GM19099 (cell line): ENCODE measurements around the gene MAPK8.

ENCODE experiments used
- POLR2A ChIP-seq: IDR thresholded peaks from 3 replicates; pipeline ENCODE4 v1.6.1; 2011; ENCODE audit warnings: low read depth; ENCODE audit not compliant: insufficient read length; ENCODE audit errors: extremely low read depth

Gene MAPK8

DNA sequence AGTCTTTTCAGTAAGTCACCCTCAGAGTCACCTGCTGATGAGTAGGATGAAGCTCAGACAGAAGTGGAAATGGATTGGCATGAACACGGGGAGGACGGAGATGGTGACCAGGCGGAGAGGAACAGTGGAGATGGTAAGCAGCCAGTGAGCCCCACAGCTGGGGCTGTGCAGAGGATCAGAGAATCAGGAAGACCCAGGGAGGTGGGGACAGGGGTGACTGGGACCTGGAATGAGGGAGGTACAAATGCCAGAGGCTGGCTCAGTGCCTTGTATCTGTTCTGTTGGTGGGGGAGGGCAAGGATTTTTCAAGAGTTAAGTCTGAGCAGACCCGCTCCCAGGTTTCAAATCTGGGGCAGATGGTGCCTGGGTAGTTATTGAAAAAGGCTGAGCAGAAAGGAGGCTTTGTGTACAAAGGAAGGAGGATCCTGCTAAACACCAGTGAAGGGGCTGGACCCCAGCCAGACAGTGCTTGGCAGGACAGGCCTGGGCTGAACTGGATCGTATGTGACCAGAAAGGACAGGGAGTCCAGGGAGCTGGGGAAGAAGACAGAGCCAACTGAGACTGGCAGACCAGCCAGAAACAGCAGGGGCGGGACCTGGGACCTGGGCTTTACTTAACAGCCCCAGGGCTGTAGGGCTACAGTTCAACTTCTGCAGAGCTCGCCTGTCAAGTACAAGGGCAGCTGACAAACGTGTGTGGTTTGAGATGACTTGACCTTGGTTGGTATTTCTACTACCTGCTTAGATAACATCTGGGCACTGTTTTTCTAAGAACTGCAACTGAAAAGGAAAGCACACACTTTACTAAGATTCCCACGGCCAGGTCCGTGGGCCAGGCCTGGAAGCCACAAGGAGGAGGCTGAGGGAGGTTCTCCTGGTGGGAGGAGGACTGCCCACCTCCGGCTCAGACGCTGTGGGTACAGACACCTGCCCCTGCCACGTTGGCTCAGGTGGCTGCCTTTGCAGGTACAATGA, 18.8 kb upstream of the MAPK8 start:
- no peak for TF ChIP-seq POLR2A

DNA sequence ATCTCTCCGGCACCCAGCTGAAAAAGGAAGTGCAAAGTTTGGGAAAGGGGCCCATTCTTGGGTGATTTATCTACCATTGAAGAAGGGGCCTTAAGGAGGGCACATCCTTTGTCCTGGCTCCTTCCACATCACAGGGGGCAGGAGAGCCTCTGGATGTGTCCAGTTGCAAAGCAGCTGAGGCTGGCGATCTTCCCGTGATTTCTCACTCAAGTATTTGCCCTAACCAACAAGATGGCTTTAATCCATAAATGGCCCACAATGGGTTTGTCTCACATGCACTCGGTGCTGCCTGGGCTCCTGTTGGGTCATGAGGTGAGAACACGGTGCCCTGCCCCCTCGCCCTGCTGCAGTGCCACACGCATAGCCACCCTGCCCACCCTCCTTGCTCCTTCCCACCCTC, 17.8 kb upstream of the MAPK8 start:
- TF ChIP-seq POLR2A: no peak

DNA sequence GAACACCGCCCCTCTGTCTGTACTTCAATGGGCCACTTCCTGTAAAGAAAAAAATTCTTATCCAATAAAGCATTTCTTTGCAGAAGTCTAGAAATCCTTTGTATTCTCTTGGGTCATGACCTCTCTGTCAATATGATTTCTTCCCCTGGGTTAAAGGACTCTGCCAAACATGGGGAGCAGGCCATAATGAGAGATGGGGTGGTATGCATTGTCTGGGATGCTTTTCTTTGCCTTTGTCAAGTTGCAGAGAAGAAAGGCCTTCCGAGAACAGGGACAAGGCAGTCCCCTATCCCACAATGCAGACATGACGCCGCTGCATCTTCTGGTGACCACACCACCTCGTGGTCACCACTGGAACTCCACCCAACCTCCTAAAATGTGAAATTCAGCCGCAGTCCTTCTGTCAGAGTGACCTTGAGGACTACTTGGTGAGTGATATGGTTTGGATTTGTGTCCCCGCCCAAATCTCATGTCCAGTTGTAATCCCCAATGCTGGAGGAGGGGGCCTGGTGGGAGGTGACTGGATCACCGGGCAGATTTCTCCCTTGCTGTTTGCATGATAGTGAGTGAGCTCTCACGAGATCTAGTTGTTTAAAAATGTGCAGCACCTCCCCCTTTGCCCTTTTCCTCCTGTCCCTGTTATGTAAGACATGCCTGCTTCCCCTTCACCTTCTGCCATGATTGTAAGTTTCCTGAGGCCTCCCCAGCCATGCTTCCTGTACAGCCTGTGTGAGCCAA, 16.8 kb upstream of the MAPK8 start:
- TF ChIP-seq POLR2A: no peak

DNA sequence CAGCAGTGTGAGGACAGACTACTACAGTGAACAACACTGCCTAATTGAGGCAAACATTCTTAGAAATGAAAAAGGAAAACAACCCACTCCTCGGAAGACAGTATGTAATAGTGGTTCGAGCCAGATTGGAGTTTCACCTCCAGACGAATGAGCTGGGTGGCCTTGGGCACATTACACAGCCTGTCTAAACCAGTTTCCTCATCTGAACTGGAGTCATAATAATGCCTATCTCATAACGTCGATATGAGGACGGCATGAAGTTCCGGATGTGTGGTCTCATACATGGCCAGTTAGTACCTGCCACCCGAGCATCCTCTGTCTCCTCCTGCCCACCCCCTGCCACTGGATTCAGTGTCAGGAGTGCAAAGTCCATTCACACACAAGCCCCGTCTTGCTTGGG, 16.2 kb upstream of the MAPK8 start:
- no peak for TF ChIP-seq POLR2A

DNA sequence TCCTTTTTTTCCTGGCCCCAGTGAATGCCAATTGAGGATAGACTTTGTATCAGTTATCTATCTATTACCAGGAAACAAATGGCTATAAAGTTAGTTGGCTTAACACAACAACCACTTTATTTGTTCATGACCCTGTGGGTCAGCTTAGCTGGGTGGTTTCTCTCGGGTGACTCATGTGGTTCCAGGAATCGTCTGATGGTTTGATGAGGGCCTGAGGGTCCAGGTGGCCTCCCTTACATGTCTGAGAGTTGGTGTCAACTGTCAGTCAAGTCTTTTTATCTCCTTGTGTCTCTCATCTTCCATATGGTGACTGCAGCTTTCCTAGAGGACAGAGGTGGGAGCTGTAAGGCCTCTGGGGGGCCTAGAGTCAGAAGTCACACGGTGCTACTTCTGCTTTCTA, 15.3 kb upstream of the MAPK8 start:
- no peak for TF ChIP-seq POLR2A

DNA sequence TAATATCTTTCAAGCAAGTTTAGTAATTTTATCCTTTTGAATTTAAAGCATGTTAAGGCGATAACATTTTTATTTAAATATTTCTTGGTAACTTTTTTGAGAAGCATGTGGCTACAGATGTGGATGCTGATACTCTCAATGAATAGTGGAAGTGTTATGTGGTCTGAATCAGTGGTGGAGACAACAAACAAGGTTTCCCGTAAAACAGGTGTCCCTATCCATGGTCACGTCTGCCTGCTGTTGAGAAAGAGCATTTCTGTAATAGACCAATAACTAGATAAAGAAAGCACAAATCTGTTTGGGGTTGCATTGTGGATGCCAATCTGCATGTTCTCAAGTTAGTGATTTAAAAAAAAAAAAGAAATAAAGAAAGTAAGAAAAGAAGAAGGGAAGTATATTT, 13.9 kb upstream of the MAPK8 start:
- no peak for TF ChIP-seq POLR2A

DNA sequence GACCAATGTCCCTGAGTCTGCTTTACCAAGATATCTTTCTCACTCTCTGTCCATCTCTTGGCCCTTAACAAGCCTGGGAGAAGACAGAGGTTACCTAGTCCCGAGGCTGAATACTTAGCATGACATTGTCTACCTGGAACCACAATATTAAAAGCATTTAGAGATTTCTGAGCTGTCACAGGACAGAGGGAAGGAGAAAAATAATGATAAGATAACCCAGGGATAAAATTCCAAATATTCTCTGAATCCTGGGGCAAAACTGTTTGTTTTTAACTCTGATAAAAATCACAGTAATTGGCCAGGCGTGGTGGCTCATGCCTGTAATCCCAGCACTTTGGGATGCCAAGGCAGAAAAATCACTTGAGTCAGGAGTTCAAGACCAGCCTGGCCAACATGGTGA, 12.0 kb upstream of the MAPK8 start:
- no peak for TF ChIP-seq POLR2A

DNA sequence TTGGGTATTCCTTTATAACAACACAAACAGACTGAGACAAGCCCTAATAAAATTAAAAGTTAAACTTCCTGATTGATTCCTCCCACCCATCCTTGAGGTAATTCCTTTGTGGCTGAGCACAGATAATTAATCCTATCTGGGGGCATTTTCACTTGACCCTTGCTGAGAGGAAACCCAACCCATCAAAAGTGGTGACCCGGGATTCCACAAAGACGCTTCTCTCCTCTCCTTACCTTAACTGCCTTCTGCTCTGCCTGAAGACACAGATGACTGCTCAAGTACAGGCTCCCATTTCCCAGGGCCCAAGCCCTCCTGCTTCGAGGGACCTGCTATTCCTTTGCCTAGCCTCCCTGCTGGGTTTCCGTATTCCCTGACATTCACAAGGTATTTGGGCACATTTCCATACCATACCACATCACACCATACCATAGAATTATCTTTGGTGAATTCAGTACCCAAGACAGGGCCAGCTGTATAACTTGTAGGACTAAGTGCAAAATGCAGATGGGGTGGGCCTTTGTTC, 9.8 kb upstream of the MAPK8 start:
- TF ChIP-seq POLR2A: no peak

DNA sequence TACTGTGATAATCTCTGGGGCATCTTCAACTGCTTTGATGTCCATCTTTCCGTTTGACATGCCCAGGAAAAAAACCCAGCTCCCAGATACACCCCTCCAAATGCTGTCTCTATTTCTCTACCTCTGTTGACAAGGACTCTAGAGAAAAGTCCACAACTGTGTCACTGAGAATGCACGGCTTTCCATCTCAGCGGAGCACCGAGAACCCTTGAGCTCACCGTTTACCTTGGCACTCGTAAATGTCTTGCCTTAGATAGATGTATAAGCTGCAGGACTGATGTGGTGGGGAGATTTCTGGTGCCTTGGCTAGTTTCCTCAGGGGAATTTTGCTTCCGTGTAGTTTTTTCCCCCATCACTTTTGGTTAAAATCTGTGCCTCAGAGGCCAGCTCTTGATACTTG, 7.4 kb upstream of the MAPK8 start:
- no peak for TF ChIP-seq POLR2A

DNA sequence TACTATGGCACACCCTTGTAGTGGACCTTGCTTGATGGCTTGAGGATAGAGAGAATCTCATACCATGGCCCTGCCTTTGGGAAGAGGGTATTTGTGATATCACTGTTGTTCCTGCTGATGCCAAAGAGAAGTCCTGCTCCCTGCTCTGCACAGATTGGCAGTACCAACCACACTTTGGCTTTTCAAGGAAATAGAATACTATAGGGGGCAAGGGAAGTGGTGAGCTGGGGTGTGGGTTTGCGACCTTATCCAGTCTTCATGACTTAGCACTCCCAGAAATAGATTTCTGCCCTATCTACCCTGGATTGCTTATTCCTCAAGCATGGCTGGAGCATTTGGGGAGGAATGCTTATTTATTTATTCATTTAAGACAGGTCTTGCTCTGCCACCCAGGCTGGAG, 6.8 kb upstream of the MAPK8 start:
- no peak for TF ChIP-seq POLR2A

DNA sequence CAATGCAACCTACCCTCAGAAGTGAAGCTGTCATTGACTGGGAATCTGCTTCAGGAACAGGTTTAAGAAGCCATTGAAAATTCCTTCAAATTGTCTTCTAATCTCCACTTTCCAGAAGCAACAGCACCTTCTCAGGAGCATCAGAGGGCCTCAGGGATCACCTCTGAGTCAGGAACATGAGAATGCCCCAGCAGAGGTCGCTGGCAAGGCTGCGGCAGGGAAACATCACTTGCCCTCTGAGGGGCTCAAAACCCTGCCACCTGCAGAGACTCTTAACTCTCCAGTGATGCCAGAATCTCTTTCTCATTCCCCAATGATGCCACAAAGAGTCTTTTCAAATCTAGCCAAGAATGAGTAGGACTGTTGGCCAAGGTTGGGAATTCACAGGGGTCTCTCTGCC, 5.9 kb upstream of the MAPK8 start:
- no peak for TF ChIP-seq POLR2A

DNA sequence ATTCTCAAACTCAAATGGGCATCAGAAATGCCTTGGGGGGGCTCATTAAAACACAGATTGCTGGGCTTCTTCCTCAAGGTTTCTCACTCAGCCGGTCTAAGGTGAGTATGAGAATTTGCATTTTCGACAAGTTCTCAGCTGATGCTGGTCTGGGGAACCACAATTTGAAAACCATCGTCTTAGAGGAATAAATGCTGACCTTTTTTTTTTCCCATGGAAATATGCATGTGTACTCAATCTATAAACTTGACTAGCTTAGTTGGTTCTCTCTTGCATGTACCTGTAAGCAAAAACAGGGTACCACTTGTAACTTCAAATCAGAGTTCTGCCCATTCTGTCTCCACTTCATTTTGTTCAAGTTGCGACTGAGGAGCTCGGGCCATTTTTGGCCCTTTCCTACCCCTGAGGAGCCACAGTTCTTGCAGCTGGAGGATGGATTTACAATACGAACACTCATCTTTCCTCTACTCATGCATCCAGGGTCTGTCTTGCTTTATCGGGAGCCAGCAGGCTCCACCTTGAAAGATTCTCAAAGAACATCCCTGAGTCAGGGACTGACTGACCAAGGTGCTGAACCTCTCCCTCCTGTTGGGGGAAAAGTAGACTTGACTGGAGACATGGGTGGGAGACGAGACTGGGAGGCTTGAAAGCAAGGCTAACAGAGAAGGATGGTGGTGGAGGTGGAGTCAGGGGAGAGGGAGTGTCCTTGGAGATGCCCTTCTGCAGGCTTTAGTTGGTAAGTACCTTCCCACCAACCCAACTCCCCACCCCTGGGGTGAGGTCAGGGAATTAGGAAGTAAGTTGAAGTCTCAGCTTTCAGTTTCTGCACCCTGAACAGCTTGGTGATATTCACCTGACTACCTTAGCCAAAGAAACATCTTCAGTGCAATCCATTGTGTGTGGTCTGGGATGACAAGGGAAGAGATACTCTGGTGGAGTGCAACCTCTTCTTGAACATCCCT, 3.7 kb upstream of the MAPK8 start:
- TF ChIP-seq POLR2A: no peak

DNA sequence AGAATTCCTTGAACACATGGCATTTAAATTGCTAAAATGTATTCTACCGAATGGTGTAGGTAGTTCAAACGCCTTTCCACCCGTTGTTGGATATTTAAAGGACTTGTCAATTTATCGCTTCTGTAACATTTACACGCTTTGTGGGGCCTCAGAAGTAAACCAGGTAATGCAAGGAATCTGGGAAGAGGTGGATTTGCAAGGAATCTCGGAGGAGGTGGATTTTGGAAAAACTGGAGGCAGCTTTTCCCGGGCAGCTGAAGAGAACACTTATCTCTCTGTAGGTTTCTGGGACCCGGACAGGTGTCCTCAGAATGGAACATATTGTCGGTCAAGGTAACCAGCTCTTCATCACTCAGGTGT, 592 bp upstream of the MAPK8 start:
- no peak for TF ChIP-seq POLR2A

DNA sequence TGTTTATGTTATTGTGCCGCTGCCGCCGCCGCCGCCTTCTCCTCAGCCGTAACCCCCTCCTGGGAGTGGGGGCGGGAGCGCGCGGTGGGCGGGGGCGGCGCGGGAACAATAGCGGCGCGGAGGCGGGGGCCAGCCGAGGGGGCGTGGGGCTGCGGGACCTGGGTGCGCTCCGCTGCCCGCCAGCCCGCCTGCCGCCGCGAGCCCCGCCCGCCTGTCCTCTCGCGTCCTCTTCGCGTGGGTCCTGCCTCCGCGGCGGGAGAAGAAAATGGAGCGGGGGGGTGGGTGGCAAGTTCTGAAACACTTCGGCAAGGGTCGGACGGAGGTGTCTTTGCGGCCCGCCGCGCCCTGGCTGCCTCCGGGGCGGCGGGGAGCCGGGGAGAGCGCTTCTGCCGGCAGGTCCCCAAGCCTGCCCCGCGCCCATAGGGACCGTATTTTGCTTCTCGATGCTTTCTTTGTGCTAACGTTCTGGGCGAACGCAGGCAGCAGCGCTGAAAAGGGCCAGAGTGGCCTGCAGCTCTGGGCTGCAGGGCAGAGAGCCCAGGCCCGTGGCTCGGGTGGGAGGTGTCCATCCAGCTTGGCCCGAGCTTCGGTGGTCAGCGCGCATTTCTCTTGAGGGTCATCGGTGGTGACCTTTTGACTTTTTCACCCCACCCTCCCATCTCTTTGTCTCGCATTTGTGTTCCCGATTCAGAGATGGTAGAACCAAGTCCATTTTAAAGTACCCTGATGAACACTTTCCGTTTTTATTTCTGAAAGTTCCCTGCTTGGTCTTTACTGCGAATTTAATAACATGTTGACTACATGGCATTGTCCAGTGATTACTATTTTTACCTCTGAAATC, 613 bp downstream of the MAPK8 start:
- no peak for TF ChIP-seq POLR2A
